Measurements from ENCODE around the gene NRXN3. TPM values are rescaled to one million over a fixed set of nuclear protein-coding genes. Genes with fewer than 3 reads are reported as not detected.

The NRXN3 gene
- total RNA-seq, 4 donors from 2014 or later, result 4.1 to 11.9 (median 5.8) TPM

- H3K9me3 ChIP-seq, result no peaks in the 10 kb centered on the region
- peak overlapping the region in 1 of 4 donors; percentile 7 for H3K27ac ChIP-seq
- H3K27me3 ChIP-seq, result no peaks in the 10 kb centered on the region
- DNase-seq, result no peak
- H3K4me1 ChIP-seq, result peaks cover 0 to 7% (median 0%) of the 10 kb centered on the region in 4 donors
- no peak overlapping the region for H3K4me3 ChIP-seq
- no peaks in the 10 kb centered on the region for H3K36me3 ChIP-seq
- 46 to 64% methylated on average over 2 to 5 of the region's 5 CpGs for WGBS, 2 donors (ENCODE audit: low coverage in 1 of 2)
- intact Hi-C loops (cut with DNase I; ENCODE audit: low total_unique reads), result no loop called here
- in situ Hi-C loops (cut with MboI; ENCODE audit: low pct_ligation_motif_present in 1 of 4, low pct_unique_long_range_greater_than_20kb in 1 of 4, low sequenced_read_pairs in 3 of 4), result no loop called here
- TF ChIP-seq EP300 (IDR thresholded peaks at IDR 0.05; ENCODE audit: low read depth) (no peak), POLR2A (IDR thresholded peaks at IDR 0.05) (no peak), POLR2AphosphoS5 (IDR thresholded peaks at IDR 0.05) (no peak), CTCF (IDR thresholded peaks at IDR 0.05) (no peak)
These were observed 1272.6 kb downstream of the NRXN3 start for GRCh38 chr14:79442786-79443185.

- no peak for TF ChIP-seq CTCF (IDR thresholded peaks at IDR 0.05)
- TF ChIP-seq POLR2AphosphoS5 (IDR thresholded peaks at IDR 0.05), result no peak
- no peak for TF ChIP-seq EP300 (IDR thresholded peaks at IDR 0.05; ENCODE audit: low read depth)
- TF ChIP-seq POLR2A (IDR thresholded peaks at IDR 0.05), result no peak
- in situ Hi-C loops (cut with MboI; ENCODE audit: low pct_ligation_motif_present in 1 of 4, low pct_unique_long_range_greater_than_20kb in 1 of 4, low sequenced_read_pairs in 3 of 4), result no loop called here
- Histone ChIP-seq H3K4me3 (no peak overlapping the region), H3K9me3 (no peaks in the 10 kb centered on the region), H3K36me3 (no peaks in the 10 kb centered on the region), H3K4me1 (peaks cover 0 to 7% (median 0%) of the 10 kb centered on the region in 4 donors), H3K27me3 (no peaks in the 10 kb centered on the region), H3K27ac (no peak overlapping the region)
- intact Hi-C loops (cut with DNase I; ENCODE audit: low total_unique reads), result no loop called here
- no peak for DNase-seq
These were observed 1273.4 kb downstream of the NRXN3 start for GRCh38 chr14:79443602-79444001.

GRCh38 chr14:79448960-79449359, 1278.8 kb downstream of the NRXN3 start:
- no peaks in the 10 kb centered on the region for H3K27me3 ChIP-seq
- no peaks in the 10 kb centered on the region for H3K36me3 ChIP-seq
- TF ChIP-seq POLR2AphosphoS5 (IDR thresholded peaks at IDR 0.05) (no peak), EP300 (IDR thresholded peaks at IDR 0.05; ENCODE audit: low read depth) (no peak), POLR2A (IDR thresholded peaks at IDR 0.05) (no peak), CTCF (IDR thresholded peaks at IDR 0.05) (no peak)
- in situ Hi-C loops (cut with MboI; ENCODE audit: low pct_ligation_motif_present in 1 of 4, low pct_unique_long_range_greater_than_20kb in 1 of 4, low sequenced_read_pairs in 3 of 4) (no loop called here), intact Hi-C loops (cut with DNase I; ENCODE audit: low total_unique reads) (no loop called here)
- DNase-seq, result no peak
- H3K4me1 ChIP-seq, result no peaks in the 10 kb centered on the region
- no peaks in the 10 kb centered on the region for H3K9me3 ChIP-seq
- no peak overlapping the region for H3K4me3 ChIP-seq
- WGBS, 2 donors (ENCODE audit: low coverage in 1 of 2), result 90 to 100% methylated on average over 2 to 6 of the region's 6 CpGs
- no peak overlapping the region for H3K27ac ChIP-seq

GRCh38 chr14:79451601-79452000, 1281.4 kb downstream of the NRXN3 start:
- no peaks in the 10 kb centered on the region for H3K36me3 ChIP-seq
- H3K27ac ChIP-seq, result no peak overlapping the region
- H3K27me3 ChIP-seq, result no peaks in the 10 kb centered on the region
- H3K4me3 ChIP-seq, result no peak overlapping the region
- intact Hi-C loops (cut with DNase I; ENCODE audit: low total_unique reads) (no loop called here), in situ Hi-C loops (cut with MboI; ENCODE audit: low pct_ligation_motif_present in 1 of 4, low pct_unique_long_range_greater_than_20kb in 1 of 4, low sequenced_read_pairs in 3 of 4) (no loop called here)
- no peak for TF ChIP-seq POLR2A (IDR thresholded peaks at IDR 0.05)
- no peak for TF ChIP-seq POLR2AphosphoS5 (IDR thresholded peaks at IDR 0.05)
- no peak for DNase-seq
- no peaks in the 10 kb centered on the region for H3K4me1 ChIP-seq
- 70 to 72% methylated on average over 3 of the region's 3 CpGs for WGBS, 2 donors (ENCODE audit: low coverage in 1 of 2)
- no peaks in the 10 kb centered on the region for H3K9me3 ChIP-seq

- intact Hi-C loops (cut with DNase I; ENCODE audit: low total_unique reads), result no loop called here
- TF ChIP-seq POLR2A (IDR thresholded peaks at IDR 0.05) (no peak), EP300 (IDR thresholded peaks at IDR 0.05; ENCODE audit: low read depth) (no peak), POLR2AphosphoS5 (IDR thresholded peaks at IDR 0.05) (no peak), CTCF (IDR thresholded peaks at IDR 0.05) (no peak)
- H3K27ac ChIP-seq, result no peak overlapping the region
- no peaks in the 10 kb centered on the region for H3K4me1 ChIP-seq
- DNase-seq, result no peak
- no peaks in the 10 kb centered on the region for H3K27me3 ChIP-seq
- in situ Hi-C loops (cut with MboI; ENCODE audit: low pct_ligation_motif_present in 1 of 4, low pct_unique_long_range_greater_than_20kb in 1 of 4, low sequenced_read_pairs in 3 of 4), result no loop called here
- H3K4me3 ChIP-seq, result no peak overlapping the region
- WGBS, 2 donors (ENCODE audit: low coverage in 1 of 2), result 61 to 62% methylated on average over 4 of the region's 4 CpGs
- H3K9me3 ChIP-seq, result no peaks in the 10 kb centered on the region
- no peaks in the 10 kb centered on the region for H3K36me3 ChIP-seq
These were observed 1283.1 kb downstream of the NRXN3 start for GRCh38 chr14:79453276-79453675.
